GM23248 (cell line): ENCODE data around the gene CAMTA1. TPM values are rescaled to one million over a fixed set of nuclear protein-coding genes. Genes with fewer than 3 reads are reported as not detected.

ENCODE experiments used
- DNase-seq: peaks from one replicate; pipeline ENCODE4 v3.0.0-alpha.2; 2015
- H2AFZ ChIP-seq: fragments of 200-600 bp; sonication (generic); 2 replicates; pipeline ENCODE4 v1.6.1; 2016; ENCODE audit warnings: antibody characterized with exemption
- H3F3A ChIP-seq: fragments of 200-600 bp; sonication (generic); 2 replicates; pipeline ENCODE4 v1.6.1; 2016; ENCODE audit warnings: mild to moderate bottlenecking, antibody characterized with exemption, mixed run types; ENCODE audit not compliant: insufficient read depth
- H3K27ac ChIP-seq: fragments of 200-600 bp; sonication (generic); 2 replicates; pipeline ENCODE4 v1.5.1; 2016; ENCODE audit warnings: mild to moderate bottlenecking
- H3K27me3 ChIP-seq: fragments of 200-600 bp; sonication (generic); replicated peaks from 2 replicates; pipeline ENCODE4 v1.6.1; 2016; ENCODE audit warnings: mild to moderate bottlenecking; ENCODE audit not compliant: insufficient read depth
- H3K36me3 ChIP-seq: fragments of 200-600 bp; sonication (generic); 2 replicates; pipeline ENCODE4 v1.6.1; 2016; ENCODE audit warnings: low read depth, mild to moderate bottlenecking
- H3K4me1 ChIP-seq: fragments of 200-600 bp; sonication (generic); 2 replicates; pipeline ENCODE4 v1.6.1; 2016; ENCODE audit warnings: mild to moderate bottlenecking; ENCODE audit not compliant: insufficient read depth
- H3K4me2 ChIP-seq: fragments of 200-600 bp; sonication (generic); one replicate; pipeline ENCODE4 v1.6.1; 2016; ENCODE audit warnings: mild to moderate bottlenecking; ENCODE audit not compliant: unreplicated experiment
- H3K4me3 ChIP-seq: fragments of 200-600 bp; sonication (generic); 2 replicates; pipeline ENCODE4 v1.5.1; 2016; ENCODE audit warnings: mild to moderate bottlenecking
- H3K79me2 ChIP-seq: fragments of 200-600 bp; sonication (generic); 2 replicates; pipeline ENCODE4 v1.6.1; 2016; ENCODE audit warnings: mild to moderate bottlenecking; ENCODE audit not compliant: insufficient read depth
- H3K9ac ChIP-seq: fragments of 200-600 bp; sonication (generic); 2 replicates; pipeline ENCODE4 v1.6.1; 2016; ENCODE audit warnings: mild to moderate bottlenecking
- H3K9me2 ChIP-seq: fragments of 200-600 bp; sonication (generic); 2 replicates; pipeline ENCODE4 v1.6.1; 2016; ENCODE audit warnings: mixed run types, mild to moderate bottlenecking, moderate library complexity; ENCODE audit not compliant: insufficient read depth
- H3K9me3 ChIP-seq: fragments of 200-600 bp; sonication (generic); one replicate; pipeline ENCODE4 v1.6.1; 2017; ENCODE audit warnings: low read depth
- H4K20me1 ChIP-seq: fragments of 200-600 bp; sonication (generic); 2 replicates; pipeline ENCODE4 v1.6.0; 2016; ENCODE audit not compliant: insufficient read depth
- EZH2 ChIP-seq: fragments of 200-600 bp; sonication (generic); IDR thresholded peaks from 2 replicates; pipeline ENCODE4 v1.6.1; 2018; ENCODE audit warnings: antibody characterized with exemption, mild to moderate bottlenecking; ENCODE audit not compliant: insufficient read depth, poor library complexity, severe bottlenecking
- EZH2phosphoT487 ChIP-seq: fragments of 200-600 bp; sonication (generic); IDR thresholded peaks from 2 replicates; pipeline ENCODE4 v1.6.1; 2018; ENCODE audit warnings: antibody characterized with exemption, moderate library complexity, mild to moderate bottlenecking, low read depth; ENCODE audit not compliant: insufficient read depth
- WGBS, 2 experiments: methylation state at CpG; one replicate each; pipeline ENCODE4 v1.1.6; 2015 to 2017; ENCODE audit warnings: low lambda C conversion rate in 2 of 2, low coverage in 1 of 2; ENCODE audit errors: missing lambda C conversion rate in 2 of 2; 5-methylcytosine and 5-hydroxymethylcytosine counted together
- in situ Hi-C: fragments of 300-500 bp; cut with MboI; formaldehyde crosslinking; loops from 2 replicates; pipeline ENCODE4 v1.15.0; 2020
- polyA plus RNA-seq: library from polyadenylated mRNA; unstranded; fragments of >200 nt; fragmentation: Nextera tagmentation; extraction: Ambion mirVana; gene quantifications from 2 replicates; pipeline ENCODE4 v1.2.1, GENCODE V29; 2016
- total RNA-seq: library from RNA; depleted of rRNA; stranded (reverse); fragments of >200 nt; shearing (Covaris generic); gene quantifications from 2 replicates; pipeline ENCODE4 v1.2.3, GENCODE V29; 2014

The CAMTA1 gene
- total and polyA plus RNA-seq, 2 experiments from 2014 or later: 50.1 to 165 TPM

DNA sequence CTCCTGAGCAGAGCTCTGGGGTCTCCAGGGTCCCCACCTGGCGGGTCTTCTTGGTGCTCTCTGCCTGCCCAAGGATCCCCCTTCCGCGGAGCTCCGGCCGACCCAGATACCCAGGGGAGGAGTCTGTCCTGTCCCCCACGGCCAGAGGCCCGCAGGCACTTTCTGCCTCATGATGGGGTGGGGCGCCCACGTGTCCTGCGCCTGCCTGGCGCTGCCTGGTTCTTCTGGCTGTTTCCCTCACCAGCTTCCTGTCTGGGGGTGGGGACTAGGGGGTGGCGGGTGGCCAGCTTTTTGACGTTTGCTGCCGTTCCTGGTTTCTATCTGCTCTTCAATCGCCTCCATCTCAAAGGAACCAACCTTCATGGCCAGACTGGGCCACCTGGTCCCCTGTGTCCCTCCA, 672.6 kb downstream of the CAMTA1 start:
- WGBS, 2 experiments: 95 to 99% methylated on average over 12 to 15 of the region's 15 CpGs

DNA sequence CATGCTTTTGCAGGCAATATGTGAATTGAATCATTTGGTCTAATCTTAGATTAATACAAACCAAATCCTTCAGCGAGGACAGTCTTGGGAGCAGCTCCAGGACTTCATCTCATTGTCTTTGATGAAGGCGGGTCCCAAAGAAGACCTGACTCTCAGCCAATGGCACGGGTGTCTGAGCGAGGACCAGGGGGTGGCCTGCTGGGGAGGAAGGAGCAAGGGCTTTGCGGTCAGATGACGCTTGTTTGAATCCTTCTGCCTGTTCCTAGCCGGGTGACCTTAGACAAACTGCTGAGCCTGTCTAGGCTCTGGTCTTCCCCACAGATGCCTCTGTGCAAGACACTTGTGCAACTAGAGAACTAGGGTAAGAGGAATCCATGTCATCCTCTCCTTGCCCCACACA, 673.7 kb downstream of the CAMTA1 start:
- no peaks in the 10 kb centered on the region for H4K20me1 ChIP-seq
- peak; percentile 67 for DNase-seq
- H3K36me3 ChIP-seq: no peaks in the 10 kb centered on the region
- peak overlapping the region; percentile 35; the same call in 1 of the 2 replicates for H2AFZ ChIP-seq
- no peak overlapping the region for H3K4me2 ChIP-seq
- H3K9me3 ChIP-seq: no peaks in the 10 kb centered on the region
- in situ Hi-C loops: no loop called here
- H3K4me1 ChIP-seq: peaks cover 18% of the 10 kb centered on the region
- H3K4me3 ChIP-seq: no peak overlapping the region
- H3K9ac ChIP-seq: no peak overlapping the region
- TF ChIP-seq EZH2 (no peak), EZH2phosphoT487 (no peak)
- peaks cover 10% of the 10 kb centered on the region; the same call in 1 of the 2 replicates for H3F3A ChIP-seq
- H3K27me3 ChIP-seq: no peaks in the 10 kb centered on the region
- H3K79me2 ChIP-seq: no peaks in the 10 kb centered on the region
- 0 out of 2 replicates have a peak overlapping the region, but pooled peaks have one; percentile 23 for H3K27ac ChIP-seq
- H3K9me2 ChIP-seq: no peaks in the 10 kb centered on the region
- 6 to 10% methylated on average over 7 of the region's 7 CpGs for WGBS, 2 experiments

More for the DNA sequence above, 672.6 kb downstream of the CAMTA1 start:
- Histone ChIP-seq H4K20me1 (no peaks in the 10 kb centered on the region), H3K9me2 (no peaks in the 10 kb centered on the region), H3K4me1 (peaks cover 18% of the 10 kb centered on the region), H3K9ac (no peak overlapping the region), H3K4me2 (no peak overlapping the region), H3K4me3 (no peak overlapping the region), H3K27ac (no peak overlapping the region), H3K27me3 (no peaks in the 10 kb centered on the region), H3F3A (peaks cover 10% of the 10 kb centered on the region; the same call in 1 of the 2 replicates), H3K9me3 (no peaks in the 10 kb centered on the region), H3K36me3 (no peaks in the 10 kb centered on the region), H2AFZ (no peak overlapping the region), H3K79me2 (no peaks in the 10 kb centered on the region)
- TF ChIP-seq EZH2phosphoT487 (no peak), EZH2 (no peak)
- no peak for DNase-seq
- in situ Hi-C loops: no loop called here

DNA sequence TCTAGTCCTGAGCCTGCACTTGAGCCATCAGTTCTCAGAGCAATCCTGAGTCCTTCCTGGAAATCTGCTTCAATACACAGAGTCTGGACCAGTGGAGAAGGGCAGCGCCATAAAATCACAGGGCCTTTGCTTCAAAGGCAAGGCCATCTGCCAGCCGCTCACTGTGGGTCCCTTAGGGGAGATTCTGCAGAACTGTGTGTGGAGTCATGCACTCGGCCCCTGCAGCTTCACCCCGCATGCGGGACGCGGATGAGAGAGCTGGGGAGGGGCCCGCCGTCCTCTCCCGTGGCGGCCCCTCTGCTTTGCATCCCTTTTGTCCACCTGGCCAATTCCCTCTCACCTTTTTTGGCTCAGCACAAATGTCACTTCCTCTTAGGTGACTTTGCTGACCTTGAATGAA, 674.7 kb downstream of the CAMTA1 start:
- TF ChIP-seq EZH2 (no peak), EZH2phosphoT487 (no peak)
- no peak overlapping the region for H3K4me3 ChIP-seq
- H3K4me2 ChIP-seq: no peak overlapping the region
- H3K27me3 ChIP-seq: no peaks in the 10 kb centered on the region
- H3K9ac ChIP-seq: no peak overlapping the region
- DNase-seq: no peak
- 85 to 95% methylated on average over 8 to 11 of the region's 11 CpGs for WGBS, 2 experiments
- peaks cover 18% of the 10 kb centered on the region for H3K4me1 ChIP-seq
- no peaks in the 10 kb centered on the region for H3K79me2 ChIP-seq
- H3F3A ChIP-seq: peaks cover 10% of the 10 kb centered on the region; the same call in 1 of the 2 replicates
- no peaks in the 10 kb centered on the region for H3K36me3 ChIP-seq
- H3K9me3 ChIP-seq: no peaks in the 10 kb centered on the region
- no peaks in the 10 kb centered on the region for H4K20me1 ChIP-seq
- H2AFZ ChIP-seq: no peak overlapping the region
- H3K27ac ChIP-seq: no peak overlapping the region
- no peaks in the 10 kb centered on the region for H3K9me2 ChIP-seq
- in situ Hi-C loops: no loop called here

DNA sequence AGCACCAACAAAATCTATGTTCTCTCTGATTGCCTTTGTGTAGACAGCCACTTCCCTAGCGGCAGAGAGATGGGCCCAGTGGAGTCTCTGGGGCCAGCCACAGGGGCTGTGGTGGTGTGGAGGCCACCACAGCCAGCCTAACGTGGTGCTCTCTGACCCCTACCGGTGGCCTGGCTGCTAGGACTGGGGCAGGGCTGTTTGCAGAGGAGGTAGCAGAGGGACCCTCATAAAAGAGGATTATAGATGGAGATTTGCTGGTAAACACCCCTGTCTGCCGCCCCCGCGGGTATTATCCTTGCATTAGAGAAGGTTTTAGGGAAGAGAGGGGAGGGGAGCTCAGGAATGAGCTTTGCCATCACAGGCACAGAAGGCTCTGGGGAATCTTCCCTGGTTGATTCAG, 675.6 kb downstream of the CAMTA1 start:
- DNase-seq: no peak
- Histone ChIP-seq H3K4me1 (peaks cover 12% of the 10 kb centered on the region), H3K79me2 (no peaks in the 10 kb centered on the region), H3F3A (peaks cover 10% of the 10 kb centered on the region; the same call in 1 of the 2 replicates), H3K27me3 (no peaks in the 10 kb centered on the region), H3K9ac (no peak overlapping the region), H3K4me3 (no peak overlapping the region), H2AFZ (no peak overlapping the region), H3K27ac (no peak overlapping the region), H3K9me3 (no peaks in the 10 kb centered on the region), H4K20me1 (no peaks in the 10 kb centered on the region), H3K36me3 (no peaks in the 10 kb centered on the region), H3K9me2 (no peaks in the 10 kb centered on the region), H3K4me2 (no peak overlapping the region)
- WGBS, 2 experiments: 85 to 88% methylated on average over 6 of the region's 6 CpGs
- in situ Hi-C loops: no loop called here
- TF ChIP-seq EZH2 (no peak), EZH2phosphoT487 (no peak)
